HL-60/S4 treated with phorbol 12-myristate 13-acetate at 8.2 ng/mL for 4 days and 3 days (cell line): ENCODE measurements around the gene GABRB3.

Source experiments
- in situ Hi-C: fragments of 300-500 bp; cut with MboI; formaldehyde crosslinking; loops from 2 replicates; pipeline ENCODE4 v1.15.0; 2022; ENCODE audit warnings: low sequenced_read_pairs

The GABRB3 gene

DNA sequence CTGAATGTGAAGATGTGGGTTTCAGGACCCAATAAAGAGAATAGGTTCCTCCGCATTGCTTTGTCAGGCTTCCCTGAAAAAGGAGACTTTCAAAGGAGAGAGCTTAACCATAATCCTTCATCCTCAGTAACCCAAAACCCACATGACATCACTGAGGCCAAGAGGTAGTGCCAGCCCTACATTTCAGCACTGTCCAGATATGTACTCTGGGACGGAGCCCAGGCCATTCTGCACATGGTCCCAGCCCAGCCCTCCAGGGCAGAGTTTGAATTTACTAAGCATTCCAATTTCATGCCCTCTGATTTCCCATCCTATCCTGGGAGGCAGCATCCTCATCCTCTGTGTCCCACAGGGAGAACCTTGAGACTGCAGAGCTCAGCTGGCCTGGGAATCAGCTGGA is 210.5 kb downstream of the GABRB3 start:
- in situ Hi-C loops: no loop called here

DNA sequence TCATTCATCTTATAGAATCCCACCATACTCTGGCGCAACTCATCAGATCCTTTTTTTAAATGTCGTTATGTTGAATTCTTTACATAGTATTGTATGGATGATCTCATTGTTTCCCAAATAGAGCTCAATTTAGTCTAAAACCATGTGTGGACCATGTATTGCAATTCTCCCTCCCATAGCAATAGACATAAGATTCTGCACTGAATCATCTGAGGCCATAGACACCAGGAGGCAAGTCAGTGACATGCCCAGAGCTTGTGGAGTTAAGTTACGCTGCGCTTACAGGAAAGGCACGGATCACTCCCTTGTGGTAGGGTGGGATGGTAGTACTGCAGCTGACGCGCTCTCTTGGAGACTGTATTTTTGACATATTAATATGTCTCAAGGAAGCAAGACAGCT is 211.0 kb downstream of the GABRB3 start:
- in situ Hi-C loops: no loop called here

DNA sequence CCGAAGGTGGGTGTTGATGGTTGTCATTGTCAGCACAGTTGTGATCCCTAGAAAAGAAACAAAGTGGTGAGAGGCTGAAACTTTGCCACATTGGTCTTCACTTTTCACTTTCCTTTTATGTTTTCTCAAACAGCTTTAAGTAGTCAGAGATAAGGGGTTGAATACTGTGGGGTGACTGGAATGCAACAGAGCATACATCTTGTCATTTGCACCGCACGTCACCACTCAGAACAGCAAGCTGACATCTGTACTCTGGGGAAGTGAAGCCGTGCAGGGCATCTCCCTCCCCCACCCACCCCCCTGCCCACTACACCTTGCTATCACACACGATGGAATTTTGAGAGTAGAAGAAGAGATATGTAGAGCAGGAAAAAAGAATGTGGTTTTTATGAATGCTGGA is 211.7 kb downstream of the GABRB3 start:
- in situ Hi-C loops: no loop called here

DNA sequence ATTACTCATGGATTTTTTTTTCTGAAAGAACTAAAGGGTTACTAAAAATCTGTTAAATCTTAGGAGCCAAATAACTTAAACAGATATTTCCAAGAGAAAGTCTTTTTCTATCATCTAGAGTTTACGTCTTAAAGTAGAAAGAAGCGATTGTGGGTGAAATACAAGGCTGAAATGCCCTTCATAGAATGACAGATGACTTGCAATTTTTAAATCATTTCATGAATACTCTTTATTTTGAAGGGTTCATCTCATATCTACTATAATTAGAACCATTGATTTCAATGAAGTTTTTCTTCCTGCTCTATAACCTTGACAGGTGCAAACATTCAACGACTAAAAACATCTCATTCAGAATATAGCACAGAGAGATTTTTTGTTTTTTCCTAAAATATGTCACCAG is 217.0 kb downstream of the GABRB3 start:
- in situ Hi-C loops: no loop called here

DNA sequence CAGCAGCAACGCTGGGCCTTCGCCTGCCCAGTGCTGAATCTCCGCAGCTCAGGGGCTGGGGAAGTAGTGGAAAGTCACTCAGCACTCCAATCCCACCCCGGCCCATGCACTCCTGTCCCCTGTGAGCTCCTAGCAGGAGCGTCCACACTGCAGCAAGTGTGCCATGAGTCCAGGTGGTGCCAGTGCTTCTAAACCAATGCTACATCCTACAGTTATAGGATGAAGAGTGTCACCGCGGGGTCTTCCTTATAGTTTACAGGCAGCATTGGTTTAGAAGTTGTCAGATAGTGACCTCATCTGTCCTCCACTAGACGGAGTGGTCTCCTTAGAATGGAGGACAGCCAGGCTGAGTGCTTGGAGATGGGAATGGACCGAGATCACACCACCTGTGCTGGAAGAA is 221.4 kb downstream of the GABRB3 start:
- in situ Hi-C loops: no loop called here

DNA sequence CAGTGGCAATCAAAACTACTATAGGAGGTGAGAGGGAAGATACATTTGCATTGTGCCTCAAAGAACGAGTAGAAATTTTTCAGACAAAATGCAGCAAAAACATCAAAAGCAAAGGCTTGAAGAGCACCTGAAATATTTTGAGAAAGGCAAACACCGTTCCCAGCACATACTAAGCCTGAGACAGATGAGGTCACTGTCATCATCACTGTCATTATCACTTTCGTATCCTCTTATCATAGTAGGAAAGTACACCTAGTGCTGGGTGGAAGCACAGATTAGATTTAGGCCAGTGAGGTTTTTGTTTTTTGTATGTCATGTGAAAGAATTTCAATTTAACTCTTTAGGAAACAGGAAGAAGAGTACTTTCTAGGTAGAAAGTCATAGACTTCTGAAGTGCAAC is 222.0 kb downstream of the GABRB3 start:
- in situ Hi-C loops: no loop called here

DNA sequence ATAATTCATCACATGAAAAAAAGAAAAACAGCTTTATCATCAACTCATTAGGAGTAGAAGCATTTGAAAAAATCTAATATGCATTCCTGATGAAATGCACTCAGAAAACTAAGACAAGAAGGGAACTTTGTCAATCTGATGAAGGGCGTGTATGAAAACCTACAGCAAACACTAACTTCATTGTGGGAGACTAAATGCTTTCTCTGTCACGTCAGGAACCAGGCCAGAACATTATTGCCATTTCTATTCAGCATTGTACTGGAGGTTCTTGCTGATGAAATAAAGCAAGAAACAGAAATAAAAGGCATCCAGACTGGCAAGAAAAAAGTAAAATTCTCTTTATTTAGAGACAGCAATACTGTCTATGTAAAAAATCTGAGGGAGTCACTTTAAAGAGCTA is 235.2 kb downstream of the GABRB3 start:
- in situ Hi-C loops: no loop called here

DNA sequence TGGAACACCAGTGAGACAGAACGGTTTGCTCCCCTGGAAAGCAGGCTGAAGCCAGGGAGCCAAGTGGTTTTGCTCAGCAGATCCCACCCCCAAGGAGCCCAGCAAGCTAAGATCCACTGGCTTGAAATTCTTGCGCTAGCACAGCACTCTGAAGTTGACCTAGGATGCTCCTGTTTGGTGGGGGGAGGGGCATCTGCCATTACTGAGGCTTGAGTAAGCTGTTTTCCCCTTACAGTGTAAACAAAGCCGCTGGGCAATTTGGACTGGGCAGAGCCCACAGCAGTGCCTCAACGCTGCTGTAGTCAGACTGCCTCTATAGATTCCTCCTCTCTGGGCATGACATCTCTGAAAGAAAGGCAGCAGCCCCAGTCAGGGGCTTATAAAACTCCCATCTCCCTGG is 241.4 kb downstream of the GABRB3 start:
- in situ Hi-C loops: no loop called here

DNA sequence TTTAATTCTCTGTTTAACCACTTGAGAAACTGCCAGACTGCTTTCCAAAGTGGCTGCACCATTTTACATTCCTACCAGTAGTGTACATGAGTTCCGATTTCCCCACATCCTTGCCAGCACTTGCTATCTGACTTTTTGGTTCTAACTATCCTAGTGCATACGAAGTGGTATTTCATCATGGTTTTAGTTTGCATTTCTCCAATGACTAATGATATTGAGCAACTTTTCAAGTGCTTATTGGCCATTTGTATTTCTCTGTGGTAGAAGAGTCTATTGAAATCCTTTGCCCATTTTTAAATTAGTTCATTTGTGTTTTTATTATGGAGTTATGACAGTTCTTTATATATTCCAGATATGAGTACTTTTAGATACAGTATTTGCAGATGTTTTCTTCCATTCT is 247.8 kb downstream of the GABRB3 start:
- in situ Hi-C loops: no loop called here

DNA sequence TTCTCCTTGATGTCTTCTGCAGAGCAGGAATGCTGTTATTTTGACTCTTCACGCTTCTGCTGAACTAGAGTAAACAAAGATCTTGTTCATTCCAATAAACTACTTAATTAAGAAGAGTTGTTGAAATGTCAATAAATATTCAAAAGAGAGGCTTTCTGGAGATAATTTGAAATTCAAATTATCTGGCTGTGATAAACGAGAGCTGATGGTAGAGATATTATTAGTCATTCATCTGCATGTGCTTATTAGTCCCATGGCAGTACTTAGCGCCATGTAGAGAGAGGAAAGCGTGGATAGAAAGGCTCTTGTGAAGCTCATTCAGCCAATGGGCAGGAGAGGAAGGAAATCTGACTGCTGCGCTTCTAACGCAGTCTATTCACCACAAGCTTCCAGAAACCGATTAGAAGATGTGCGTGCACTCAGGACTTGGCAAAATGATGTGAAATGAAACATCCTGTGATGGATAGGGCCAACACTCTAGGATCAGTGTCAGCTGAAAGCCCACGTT is 251.1 kb downstream of the GABRB3 start:
- in situ Hi-C loops: no loop called here

DNA sequence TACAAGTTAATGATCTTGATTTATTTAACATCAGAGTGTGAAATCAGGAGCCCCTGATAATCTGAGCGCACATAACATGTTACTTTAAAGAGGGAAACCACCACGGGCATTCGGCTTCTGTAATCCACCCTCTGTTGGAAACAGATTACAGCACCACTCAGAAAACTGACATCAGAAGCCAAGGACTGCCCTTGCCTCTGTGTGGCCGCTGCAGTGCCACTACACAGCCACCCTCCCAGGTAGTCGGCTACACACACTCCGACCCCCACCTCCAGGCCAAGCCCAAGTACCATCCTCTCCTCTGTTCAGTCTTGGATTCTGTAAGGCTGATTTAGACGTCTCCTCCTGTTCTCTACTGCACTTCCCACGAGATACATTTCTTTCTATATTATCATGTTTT is 251.7 kb downstream of the GABRB3 start:
- in situ Hi-C loops: no loop called here

DNA sequence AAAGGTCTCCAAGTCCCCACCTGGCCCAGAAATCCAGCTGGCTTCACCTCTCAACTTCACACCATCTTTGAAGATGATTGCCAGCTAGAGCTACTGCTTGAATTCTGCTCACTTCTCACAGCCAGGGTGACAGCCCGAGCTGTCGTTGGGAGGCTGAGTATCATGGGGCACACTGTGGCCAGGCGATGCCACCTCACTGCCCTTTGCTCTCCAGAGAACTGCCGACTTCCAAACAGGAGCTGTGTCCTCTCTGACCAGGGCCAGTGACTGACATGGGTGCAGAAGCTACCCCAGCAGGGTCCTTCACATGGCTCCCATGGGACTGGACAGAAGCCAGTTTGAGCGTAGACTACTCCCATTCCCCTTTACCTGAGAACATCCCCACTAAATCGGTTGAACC is 254.0 kb downstream of the GABRB3 start:
- in situ Hi-C loops: no loop called here

DNA sequence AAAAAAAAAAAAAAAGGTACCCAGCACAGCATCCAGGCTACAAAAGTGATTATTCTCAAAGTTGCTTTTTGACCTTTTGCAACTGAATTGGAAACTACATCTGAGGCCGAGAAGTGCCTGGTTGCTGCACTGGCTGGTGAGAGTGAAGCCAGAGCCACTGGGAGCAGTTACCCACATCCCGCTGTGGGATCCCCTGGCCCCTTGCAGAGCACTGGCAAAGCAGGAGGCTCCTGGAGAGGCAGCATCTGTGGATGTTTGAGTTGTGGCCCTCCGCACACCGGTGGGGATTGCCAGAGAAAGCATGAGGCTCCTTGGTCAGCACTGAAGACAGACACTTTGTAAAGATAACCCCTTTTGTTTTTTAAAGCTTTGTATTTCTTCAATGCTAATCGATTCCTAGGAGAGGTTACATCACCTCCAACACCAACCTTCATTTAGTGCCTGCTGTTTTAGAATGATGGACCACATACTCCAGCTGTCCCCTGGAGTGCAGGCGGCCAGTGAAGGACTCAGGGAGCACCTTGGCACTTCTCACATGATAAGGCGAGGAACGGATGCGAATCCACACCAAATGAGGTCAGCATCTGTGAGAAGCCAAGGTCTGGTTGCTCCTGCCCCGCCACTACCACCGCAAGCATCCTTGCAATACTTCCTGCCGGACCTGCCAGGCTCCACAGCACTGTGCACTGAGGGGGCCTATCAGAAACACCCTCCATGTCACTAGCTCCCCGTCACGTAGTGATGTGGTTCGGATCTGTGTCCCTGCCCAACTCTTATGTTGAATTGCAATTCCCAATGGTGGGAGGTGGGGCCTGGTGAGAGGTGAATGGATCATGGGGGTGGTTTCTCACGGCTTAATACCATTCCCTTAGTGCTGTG is 256.5 kb downstream of the GABRB3 start:
- in situ Hi-C loops: no loop called here

DNA sequence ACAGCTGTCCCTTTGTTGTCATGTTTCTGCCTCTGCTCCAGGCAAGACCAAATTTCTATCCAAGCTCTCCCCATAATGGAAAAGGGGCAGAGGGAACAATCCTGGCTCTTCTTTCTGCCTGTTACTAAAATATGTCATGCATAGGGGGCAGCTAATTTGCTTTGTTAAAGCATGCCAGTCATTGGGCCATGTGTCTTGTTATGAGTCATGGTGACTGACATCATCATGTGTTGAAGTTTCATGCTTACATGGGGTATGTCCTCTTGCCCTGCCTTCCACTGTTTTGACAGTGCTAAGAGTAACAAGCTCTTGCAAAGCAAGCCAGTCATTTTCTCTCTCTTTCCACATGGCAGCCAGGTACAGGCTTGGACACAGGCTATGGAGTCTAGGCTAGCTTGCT is 268.9 kb downstream of the GABRB3 start:
- in situ Hi-C loops: no loop called here
